ENCODE data around the gene ACHE. TPM values are rescaled to one million over a fixed set of nuclear protein-coding genes. Genes with fewer than 3 reads are reported as not detected.

The ACHE gene
- total RNA-seq, 1 experiment from 2014 or later: 7.0 TPM

DNA sequence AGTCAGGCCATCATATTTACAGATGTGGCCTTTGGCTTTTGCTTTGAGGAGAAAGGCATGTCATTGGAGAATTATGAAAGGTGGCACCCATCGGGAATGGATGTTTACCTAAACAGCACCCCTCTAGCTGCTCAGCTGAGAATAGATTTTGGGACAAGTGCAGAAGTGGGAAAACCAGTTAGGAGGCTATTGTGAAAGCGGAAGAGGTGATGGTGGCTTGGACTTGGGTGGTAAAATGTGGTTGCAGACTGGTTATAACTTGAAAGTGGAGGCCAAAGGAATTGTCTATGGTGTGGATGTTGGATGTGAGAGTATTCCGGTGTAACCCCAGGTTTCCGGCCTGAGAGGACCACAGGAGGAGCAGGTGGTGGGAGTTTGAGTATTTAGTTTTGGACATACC lies 48.3 kb downstream of the ACHE start:
- Histone ChIP-seq H3K23me2 (ENCODE audit: insufficient read length, low read depth, low read length, poor library complexity, severe bottlenecking) (no peaks in the 10 kb centered on the region), H2AK5ac (ENCODE audit: insufficient read length, low read length) (no peak overlapping the region), H2BK12ac (ENCODE audit: insufficient read length, low read depth, low read length) (no peak overlapping the region), H3K27me3 (ENCODE audit: insufficient read depth, low read length) (no peaks in the 10 kb centered on the region), H3K56ac (ENCODE audit: insufficient read length, low read depth, low read length) (no peak overlapping the region), H3K4me1 (ENCODE audit: insufficient read depth, low read length) (no peaks in the 10 kb centered on the region), H3K18ac (ENCODE audit: insufficient read length, low read depth, low read length) (no peak overlapping the region), H2AFZ (ENCODE audit: low read length) (no peak overlapping the region), H3K9ac (ENCODE audit: extremely low read depth, insufficient read length, low read length) (no peak overlapping the region), H2BK15ac (ENCODE audit: low read depth, low read length) (no peak overlapping the region), H2BK20ac (ENCODE audit: low read depth, low read length, poor library complexity, severe bottlenecking) (no peak overlapping the region), H3K4me2 (ENCODE audit: insufficient read depth, insufficient read length, low read length) (no peak overlapping the region), H3K27ac (ENCODE audit: insufficient read length, low read depth, low read length) (no peak overlapping the region), H4K5ac (ENCODE audit: insufficient read length, low read depth, low read length) (no peak overlapping the region), H3K79me1 (ENCODE audit: insufficient read depth, low read depth, low read length, poor library complexity, severe bottlenecking) (no peaks in the 10 kb centered on the region), H2BK120ac (ENCODE audit: low read depth, low read length, poor library complexity, severe bottlenecking) (no peak overlapping the region), H3K4ac (ENCODE audit: low read depth, low read length) (no peak overlapping the region), H3K14ac (ENCODE audit: insufficient read depth, low read length) (no peak overlapping the region), H2BK5ac (ENCODE audit: insufficient read length, low read length) (no peak overlapping the region), H3K79me2 (ENCODE audit: insufficient read depth, low read length) (no peaks in the 10 kb centered on the region), H4K8ac (replicated peaks; ENCODE audit: insufficient read length, low read depth, low read length) (no peak overlapping the region), H3T11ph (ENCODE audit: low read length) (no peak overlapping the region), H4K91ac (ENCODE audit: insufficient read length, low read depth, low read length) (no peak overlapping the region), H3K9me3 (ENCODE audit: control insufficient read depth, low read depth, low read length) (no peaks in the 10 kb centered on the region), H3K23ac (ENCODE audit: insufficient read length, low read depth, low read length) (no peak overlapping the region), H4K20me1 (ENCODE audit: control insufficient read depth, insufficient read depth, insufficient read length) (no peaks in the 10 kb centered on the region)
- H3K36me3 Mint-ChIP-seq (ENCODE audit: insufficient read depth in 1 of 3, low read depth in 3 of 3): peaks cover 0 to 4% (median 3%) of the 10 kb centered on the region in 3 experiments; a peak in 5 of 7 replicates
- H3K9me3 Mint-ChIP-seq: no peaks in the 10 kb centered on the region; a peak in 1 of 5 replicates
- no peak for DNase-seq
- no CpG with 5 or more reads among the region's 4 CpGs for WGBS (ENCODE audit: extremely low coverage, insufficient read length, low lambda C conversion rate)
- peaks cover 5 to 12% of the 10 kb centered on the region in 2 experiments for H3K4me1 Mint-ChIP-seq
- TF ChIP-seq, protein P1, sequence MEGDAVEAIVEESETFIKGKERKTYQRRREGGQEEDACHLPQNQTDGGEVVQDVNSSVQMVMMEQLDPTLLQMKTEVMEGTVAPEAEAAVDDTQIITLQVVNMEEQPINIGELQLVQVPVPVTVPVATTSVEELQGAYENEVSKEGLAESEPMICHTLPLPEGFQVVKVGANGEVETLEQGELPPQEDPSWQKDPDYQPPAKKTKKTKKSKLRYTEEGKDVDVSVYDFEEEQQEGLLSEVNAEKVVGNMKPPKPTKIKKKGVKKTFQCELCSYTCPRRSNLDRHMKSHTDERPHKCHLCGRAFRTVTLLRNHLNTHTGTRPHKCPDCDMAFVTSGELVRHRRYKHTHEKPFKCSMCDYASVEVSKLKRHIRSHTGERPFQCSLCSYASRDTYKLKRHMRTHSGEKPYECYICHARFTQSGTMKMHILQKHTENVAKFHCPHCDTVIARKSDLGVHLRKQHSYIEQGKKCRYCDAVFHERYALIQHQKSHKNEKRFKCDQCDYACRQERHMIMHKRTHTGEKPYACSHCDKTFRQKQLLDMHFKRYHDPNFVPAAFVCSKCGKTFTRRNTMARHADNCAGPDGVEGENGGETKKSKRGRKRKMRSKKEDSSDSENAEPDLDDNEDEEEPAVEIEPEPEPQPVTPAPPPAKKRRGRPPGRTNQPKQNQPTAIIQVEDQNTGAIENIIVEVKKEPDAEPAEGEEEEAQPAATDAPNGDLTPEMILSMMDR (conservative IDR thresholded peaks at IDR 0.05): no peak
- no peak overlapping the region for H3K27ac Mint-ChIP-seq
- no peak overlapping the region for H3K4me3 Mint-ChIP-seq
- no peaks in the 10 kb centered on the region for H3K27me3 Mint-ChIP-seq (ENCODE audit: low read depth)

Data from H9 (cell line).